ENCODE results near the gene TTLL6.

The TTLL6 gene

GRCh38 chr17:48735062-48735351, 82.0 kb downstream of the TTLL6 start:
- no peak for DNase-seq

GRCh38 chr17:48734333-48735061, 82.5 kb downstream of the TTLL6 start:
- no peak for DNase-seq

- DNase-seq: no peak
Measured at GRCh38 chr17:48733632-48734328, 83.2 kb downstream of the TTLL6 start.

GRCh38 chr17:48732688-48733629, 84.1 kb downstream of the TTLL6 start:
- DNase-seq: no peak

GRCh38 chr17:48731355-48731754, 85.7 kb downstream of the TTLL6 start:
- DNase-seq: no peak

GRCh38 chr17:48730240-48730550, 86.8 kb downstream of the TTLL6 start:
- DNase-seq: no peak

- DNase-seq: no peak
Measured at GRCh38 chr17:48729335-48730239, 87.4 kb downstream of the TTLL6 start.

- DNase-seq: peak; percentile 64
Measured at GRCh38 chr17:48728232-48729231, 88.5 kb downstream of the TTLL6 start, which contains the start of gene HOXB13. HOXB13 (minus strand) TSS chr17:48728750; CDS start chr17:48728593, 157 bp downstream.

GRCh38 chr17:48727415-48728175, 89.4 kb downstream of the TTLL6 start:
- DNase-seq: no peak

- no peak for DNase-seq
Measured at GRCh38 chr17:48726916-48727286, 90.1 kb downstream of the TTLL6 start.

- no peak for DNase-seq
Measured at GRCh38 chr17:48726114-48726915, 90.7 kb downstream of the TTLL6 start.

- DNase-seq: no peak
Measured at GRCh38 chr17:48725288-48726064, 91.6 kb downstream of the TTLL6 start.

GRCh38 chr17:48725004-48725287, 92.1 kb downstream of the TTLL6 start:
- no peak for DNase-seq

- peak; percentile 62 for DNase-seq
Measured at GRCh38 chr17:48724251-48725003, 92.6 kb downstream of the TTLL6 start.

- DNase-seq: peak; percentile 14
Measured at GRCh38 chr17:48723423-48724250, 93.4 kb downstream of the TTLL6 start.

- DNase-seq: no peak
Measured at GRCh38 chr17:48722915-48723422, 94.1 kb downstream of the TTLL6 start, which contains the start of gene PRAC2. PRAC2 (plus strand) TSS chr17:48723185; CDS start chr17:48724411, 1,226 bp downstream.
